ENCODE results near the gene MRPL37.
A peak's percentile ranks its signal among the peaks of the same experiment; 100 is the strongest.
"Not testable (repeated sequence)": the region's sequence is repeated elsewhere in the genome, so short reads cannot be mapped to it uniquely, and the experiment has no call there.

Gene MRPL37

DNA sequence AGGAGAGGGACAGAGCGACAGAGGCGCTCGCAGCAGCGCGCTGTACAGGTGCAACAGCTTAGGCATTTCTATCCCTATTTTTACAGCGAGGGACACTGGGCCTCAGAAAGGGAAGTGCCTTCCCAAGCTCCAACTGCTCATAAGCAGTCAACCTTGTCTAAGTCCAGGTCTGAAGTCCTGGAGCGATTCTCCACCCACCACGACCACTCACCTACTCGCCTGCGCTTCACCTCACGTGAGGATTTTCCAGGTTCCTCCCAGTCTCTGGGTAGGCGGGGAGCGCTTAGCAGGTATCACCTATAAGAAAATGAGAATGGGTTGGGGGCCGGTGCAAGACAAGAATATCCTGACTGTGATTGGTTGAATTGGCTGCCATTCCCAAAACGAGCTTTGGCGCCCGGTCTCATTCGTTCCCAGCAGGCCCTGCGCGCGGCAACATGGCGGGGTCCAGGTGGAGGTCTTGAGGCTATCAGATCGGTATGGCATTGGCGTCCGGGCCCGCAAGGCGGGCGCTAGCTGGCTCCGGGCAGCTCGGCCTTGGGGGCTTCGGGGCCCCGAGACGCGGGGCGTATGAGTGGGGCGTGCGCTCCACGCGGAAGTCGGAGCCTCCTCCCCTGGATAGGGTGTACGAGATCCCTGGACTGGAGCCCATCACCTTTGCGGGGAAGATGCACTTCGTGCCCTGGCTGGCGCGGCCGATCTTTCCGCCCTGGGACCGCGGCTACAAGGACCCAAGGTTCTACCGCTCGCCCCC is at the start of gene MRPL37, which contains the start of gene CYB5RL:
Gene MRPL37, plus strand, starts transcription at position 403 of the 754 bp plus-strand sequence. Its CDS starts 77 bp downstream, at position 480.
Gene CYB5RL, minus strand, starts transcription at position 266 of the 754 bp plus-strand sequence. CDS start 4,414 bp downstream, outside the sequence.
- peak; percentile 95 for DNase-seq

- no peak for DNase-seq
Measured at GRCh38 chr1:54151013-54151412, 49.0 kb upstream of the MRPL37 start.

GRCh38 chr1:54152696-54153095 is 47.3 kb upstream of the MRPL37 start, which contains the start of gene CDCP2:
CDCP2 (minus strand) TSS chr1:54153000; CDS start chr1:54152922, 78 bp downstream.
- no peak for DNase-seq

GRCh38 chr1:54153535-54154439 is 46.2 kb upstream of the MRPL37 start:
- DNase-seq: no peak

- no peak for DNase-seq
Measured at GRCh38 chr1:54156201-54156600, 43.8 kb upstream of the MRPL37 start.

DNA sequence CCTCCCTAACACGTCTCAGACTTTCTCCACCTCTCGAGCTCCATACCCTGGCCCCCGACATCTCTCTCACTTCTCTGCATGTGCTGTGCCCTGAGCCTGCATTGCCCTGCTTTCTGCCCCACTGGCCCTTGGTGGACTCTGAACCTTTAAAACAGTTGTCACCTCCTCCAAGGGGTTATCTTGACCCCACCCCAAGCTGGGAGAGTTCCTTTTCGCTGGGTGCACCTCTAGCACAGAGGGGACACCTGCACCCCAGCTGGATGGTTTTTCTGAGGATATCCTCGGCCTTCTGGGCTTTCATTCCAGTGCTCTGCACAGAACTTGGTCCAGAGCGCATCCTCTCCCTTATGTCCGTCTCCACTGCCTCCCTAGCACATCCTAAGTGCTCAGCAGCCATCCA is 43.0 kb upstream of the MRPL37 start:
- DNase-seq: no peak

DNA sequence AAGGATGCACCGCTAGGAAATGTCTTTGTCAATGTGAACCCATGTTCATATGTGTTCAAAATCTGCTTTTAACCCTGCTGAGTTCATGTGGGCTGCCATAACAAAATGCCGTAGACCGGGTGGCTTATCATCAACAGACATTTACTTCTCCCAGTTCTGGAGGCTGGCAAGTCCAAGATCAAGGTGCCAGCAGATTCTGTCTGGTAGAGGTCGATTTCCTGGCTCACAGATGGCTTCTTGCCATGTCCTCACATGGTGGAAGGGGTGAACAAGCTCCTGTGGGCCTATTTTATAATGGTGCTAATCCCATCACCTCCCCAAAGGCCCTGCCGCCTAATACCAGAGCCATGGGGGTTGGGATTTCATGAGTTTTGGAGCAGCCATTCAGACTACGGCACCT is 42.6 kb upstream of the MRPL37 start:
- no peak for DNase-seq

GRCh38 chr1:54158071-54158470 is 41.9 kb upstream of the MRPL37 start:
- DNase-seq: no peak

DNA sequence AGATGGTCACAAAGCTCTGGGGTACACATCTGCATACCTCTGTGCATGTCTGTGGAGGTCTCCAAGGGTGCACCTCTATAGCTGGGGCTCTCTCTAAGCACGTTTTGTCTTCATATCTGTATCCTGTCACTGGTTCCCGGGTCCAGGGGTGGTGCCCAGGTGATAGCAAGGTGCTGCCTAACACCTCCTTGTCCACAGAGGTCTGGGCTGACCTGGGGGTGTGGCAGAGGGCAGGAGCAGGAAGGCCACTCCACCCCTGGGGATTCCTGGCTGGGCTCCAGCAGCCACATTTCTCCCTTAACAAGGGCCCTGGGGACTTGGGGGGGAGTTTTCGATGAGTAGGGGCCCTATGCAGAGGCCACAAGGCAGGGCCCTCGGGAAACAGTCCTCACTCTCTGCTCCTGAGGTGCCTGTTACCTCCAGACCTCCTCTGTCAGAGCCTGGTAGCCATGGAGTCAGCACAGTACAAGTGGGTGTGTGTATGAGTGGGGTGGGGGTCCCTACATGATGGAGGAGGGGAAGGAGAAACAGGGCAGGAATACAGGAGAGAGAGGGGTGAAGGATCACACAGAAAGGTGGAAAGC is 40.1 kb upstream of the MRPL37 start:
- DNase-seq: no peak

DNA sequence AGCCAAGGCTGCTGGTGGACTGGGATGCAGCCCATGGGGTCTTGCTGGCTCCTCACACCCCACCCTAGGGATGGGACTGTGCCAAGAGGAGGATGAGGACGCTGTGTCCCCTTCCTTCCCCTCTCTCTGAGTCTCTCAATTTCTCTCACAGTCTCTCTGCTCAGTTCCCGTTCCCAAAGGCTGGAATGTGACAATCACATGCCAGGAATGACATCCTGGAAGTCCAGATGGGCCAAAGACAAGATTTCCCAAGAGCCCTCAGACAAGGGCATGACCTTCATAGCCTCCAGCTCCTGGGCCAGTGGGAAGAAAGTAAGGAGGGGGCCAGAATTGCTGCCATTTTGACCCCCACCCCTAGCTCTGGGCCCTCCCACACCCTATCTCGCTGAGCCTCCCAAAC is 39.6 kb upstream of the MRPL37 start:
- DNase-seq: no peak

DNA sequence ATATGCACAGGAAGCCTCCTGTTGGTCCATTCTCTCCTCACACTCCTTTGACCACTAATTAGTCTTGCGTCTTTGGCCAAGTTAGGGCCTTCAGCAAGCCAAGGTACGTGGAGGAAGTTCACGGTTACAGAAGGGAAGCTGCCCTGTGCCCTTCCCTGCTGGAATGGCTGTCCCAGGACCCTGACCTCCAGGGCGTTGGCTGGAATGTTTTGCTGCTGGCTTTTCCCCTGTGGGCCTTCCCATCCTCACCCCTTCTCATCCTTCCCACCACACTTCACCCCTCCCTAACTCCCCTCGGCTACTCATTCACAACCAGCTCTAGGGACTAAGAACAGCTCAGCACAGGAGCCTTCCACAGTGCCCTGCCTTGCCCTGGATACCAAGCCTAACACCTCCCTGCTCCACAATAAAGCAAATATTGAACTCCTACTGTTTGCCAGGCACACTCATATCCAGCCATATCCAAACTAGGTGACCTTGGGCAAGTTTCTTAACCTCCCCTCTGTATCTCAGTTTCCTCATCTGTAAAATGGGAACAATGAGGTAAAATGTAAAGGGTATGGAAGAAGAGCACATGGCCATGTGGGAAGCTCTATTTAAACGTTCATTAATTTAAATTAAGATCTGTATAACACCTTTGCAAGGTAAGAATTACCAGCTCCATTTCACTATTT is 38.3 kb upstream of the MRPL37 start:
- DNase-seq: no peak

DNA sequence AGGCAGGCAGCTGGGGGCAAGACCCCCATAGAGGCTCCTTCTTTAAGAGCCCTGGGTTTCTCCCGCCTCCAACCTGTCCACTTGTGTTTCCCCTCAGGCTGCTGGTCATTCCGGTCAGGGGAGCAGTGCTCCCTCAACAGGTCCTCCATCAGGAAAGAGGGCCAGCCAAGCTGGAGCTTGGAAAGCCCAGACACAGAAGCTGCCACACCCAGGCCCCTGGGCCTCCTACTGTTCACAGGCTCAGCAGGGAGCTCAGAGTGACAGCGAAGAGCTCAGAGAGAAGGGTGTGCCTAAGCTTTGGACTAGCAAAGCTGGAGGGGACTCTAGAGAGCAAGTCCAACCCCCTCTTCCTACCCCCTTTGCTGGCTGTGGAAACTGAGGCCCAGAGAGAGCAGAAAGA is 36.9 kb upstream of the MRPL37 start:
- no peak for DNase-seq

DNA sequence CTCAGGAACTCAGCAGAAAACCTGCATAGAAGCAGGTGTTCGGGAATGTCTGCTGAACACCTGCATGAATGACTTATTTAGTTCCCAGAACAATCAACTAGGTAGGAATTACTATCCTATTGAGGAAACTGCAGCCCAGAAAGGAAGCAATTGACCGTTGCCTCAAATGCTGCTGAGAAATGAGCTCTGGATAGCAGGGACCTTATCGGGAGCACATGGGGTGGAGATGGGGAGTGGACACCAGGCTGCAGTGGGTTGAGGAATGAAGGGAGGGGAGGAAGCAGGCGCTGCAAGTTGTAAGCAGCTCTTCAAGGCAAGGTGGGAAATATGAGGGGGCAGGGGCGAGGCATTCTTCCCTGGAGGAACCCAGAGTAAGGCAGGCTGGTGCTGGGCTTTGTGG is 36.4 kb upstream of the MRPL37 start:
- no peak for DNase-seq

GRCh38 chr1:54165146-54165545 is 34.8 kb upstream of the MRPL37 start:
- no peak for DNase-seq

DNA sequence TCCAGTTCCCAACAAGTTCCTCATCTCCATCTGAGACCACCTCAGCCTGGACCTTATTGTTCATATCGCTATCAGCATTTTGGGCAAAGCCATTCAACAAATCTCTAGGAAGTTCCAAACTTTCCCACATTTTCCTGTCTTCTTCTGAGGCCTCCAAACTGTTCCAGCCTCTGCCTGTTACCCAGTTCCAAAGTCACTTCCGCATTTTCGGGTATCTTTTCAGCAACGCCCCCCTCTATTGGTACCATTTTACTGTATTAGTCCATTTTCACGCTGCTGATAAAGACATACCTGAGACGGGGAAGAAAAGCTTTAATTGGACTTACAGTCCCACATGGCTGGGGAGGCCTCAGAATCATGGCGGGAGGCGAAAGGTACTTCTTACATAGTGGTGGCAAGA is 33.6 kb upstream of the MRPL37 start:
- DNase-seq: not testable (repeated sequence)

GRCh38 chr1:54167422-54168139 is 32.4 kb upstream of the MRPL37 start:
- DNase-seq: no peak

GRCh38 chr1:54168206-54168965 is 31.6 kb upstream of the MRPL37 start:
- DNase-seq: no peak

- DNase-seq: no peak
Measured at GRCh38 chr1:54169068-54169467, 30.9 kb upstream of the MRPL37 start.

- DNase-seq: no peak
Measured at GRCh38 chr1:54171016-54171415, 29.0 kb upstream of the MRPL37 start.

- no peak for DNase-seq
Measured at GRCh38 chr1:54171606-54172005, 28.4 kb upstream of the MRPL37 start.
